MCF 10A (cell line): Measurements from ENCODE around the gene DNTT. TPM values are rescaled to one million over a fixed set of nuclear protein-coding genes. Genes with fewer than 3 reads are reported as not detected.

Experiments
- BruUV-seq: library from RNA; stranded (reverse); fragments of 400-500 nt; replicated peaks from 2 replicates; lab custom pipeline; 2021; lab: Mats Ljungman, UMichigan
- CTCF ChIA-PET: fragments of 300-600 bp; sonication (Branson Sonifier 250); formaldehyde crosslinking; extraction: SDS; loops from one replicate; lab custom pipeline; 2021; ENCODE audit warnings: antibody characterized with exemption, inconsistent platforms; lab: Yijun Ruan, JAX
- POLR2A ChIA-PET: fragments of 300-600, 350-650 bp; sonication (Branson Sonifier 250); formaldehyde crosslinking; extraction: SDS; loops from one replicate; lab custom pipeline; 2020; ENCODE audit warnings: antibody characterized with exemption, inconsistent platforms; lab: Yijun Ruan, JAX
- DNase-seq: peaks from one replicate; pipeline ENCODE4 v3.0.0-alpha.2; 2018; ENCODE audit not compliant: unreplicated experiment
- H3K27ac Mint-ChIP-seq: one replicate; pipeline ENCODE4 v1.8.0; 2022; ENCODE audit warnings: mild to moderate bottlenecking, low read depth, mixed read lengths; ENCODE audit not compliant: unreplicated experiment
- H3K27me3 Mint-ChIP-seq: one replicate; pipeline ENCODE4 v1.8.0; 2022; ENCODE audit warnings: mixed read lengths; ENCODE audit not compliant: insufficient read depth, unreplicated experiment
- H3K36me3 Mint-ChIP-seq: one replicate; pipeline ENCODE4 v1.8.0; 2022; ENCODE audit warnings: mild to moderate bottlenecking, moderate library complexity, mixed read lengths; ENCODE audit not compliant: insufficient read depth, unreplicated experiment
- H3K4me1 Mint-ChIP-seq: one replicate; pipeline ENCODE4 v1.8.0; 2022; ENCODE audit warnings: mixed read lengths; ENCODE audit not compliant: insufficient read depth, unreplicated experiment
- H3K4me3 Mint-ChIP-seq: one replicate; pipeline ENCODE4 v1.8.0; 2022; ENCODE audit warnings: mild to moderate bottlenecking, moderate library complexity, mixed read lengths; ENCODE audit not compliant: unreplicated experiment
- H3K9me3 Mint-ChIP-seq: one replicate; pipeline ENCODE4 v1.8.0; 2022; ENCODE audit warnings: mixed read lengths; ENCODE audit not compliant: unreplicated experiment
- CTCF ChIP-seq: fragments of 200-600 bp; IDR thresholded peaks from one replicate; pipeline ENCODE4 v1.8.0; 2022; ENCODE audit warnings: antibody characterized with exemption, mild to moderate bottlenecking; ENCODE audit not compliant: unreplicated experiment
- intact Hi-C: fragments of 100-400 bp; cut with micrococcal nuclease; formaldehyde crosslinking; loops from 2 replicates; pipeline ENCODE4 v1.14.1; 2022
- total RNA-seq: library from RNA; stranded (reverse); gene quantifications from 2 replicates; pipeline ENCODE4 v1.2.3, GENCODE V29; 2022

The DNTT gene
- total RNA-seq, 1 experiment from 2014 or later, result not detected

- no peak for TF ChIP-seq CTCF
- no peaks in the 10 kb centered on the region for H3K9me3 Mint-ChIP-seq
- ChIA-PET POLR2A (interaction anchor here (0.7 kb wide), 1 partner anchor 156 kb away, joined by 3 read pairs; no protein-coding TSS in a partner anchor), CTCF (interaction anchor here (0.6 to 1.2 kb wide), 4 partner anchors 14 to 713 kb away, joined by 3 to 4 read pairs (median 4); no protein-coding TSS in a partner anchor)
- H3K36me3 Mint-ChIP-seq, result no peaks in the 10 kb centered on the region
- no peak for DNase-seq
- no TSS peak for BruUV-seq
- peaks cover 50% of the 10 kb centered on the region for H3K27me3 Mint-ChIP-seq
- intact Hi-C loops, result no loop called here
- no peak overlapping the region for H3K4me3 Mint-ChIP-seq
- no peak overlapping the region for H3K27ac Mint-ChIP-seq
- no peaks in the 10 kb centered on the region for H3K4me1 Mint-ChIP-seq
Observed at GRCh38 chr10:96352582-96352981, 48.3 kb downstream of the DNTT start.

- TF ChIP-seq CTCF, result no peak
- ChIA-PET CTCF (interaction anchor here (0.6 to 1.4 kb wide), 7 partner anchors 8 to 762 kb away, joined by 3 to 4 read pairs (median 3); no protein-coding TSS in a partner anchor), POLR2A (no interaction called here)
- H3K27me3 Mint-ChIP-seq, result peaks cover 50% of the 10 kb centered on the region
- no peaks in the 10 kb centered on the region for H3K36me3 Mint-ChIP-seq
- no peak for DNase-seq
- no peak overlapping the region for H3K4me3 Mint-ChIP-seq
- BruUV-seq, result no TSS peak
- no peaks in the 10 kb centered on the region for H3K9me3 Mint-ChIP-seq
- no peaks in the 10 kb centered on the region for H3K4me1 Mint-ChIP-seq
- no peak overlapping the region for H3K27ac Mint-ChIP-seq
- intact Hi-C loops, result no loop called here
Observed at GRCh38 chr10:96357038-96357620, 52.9 kb downstream of the DNTT start.

DNA sequence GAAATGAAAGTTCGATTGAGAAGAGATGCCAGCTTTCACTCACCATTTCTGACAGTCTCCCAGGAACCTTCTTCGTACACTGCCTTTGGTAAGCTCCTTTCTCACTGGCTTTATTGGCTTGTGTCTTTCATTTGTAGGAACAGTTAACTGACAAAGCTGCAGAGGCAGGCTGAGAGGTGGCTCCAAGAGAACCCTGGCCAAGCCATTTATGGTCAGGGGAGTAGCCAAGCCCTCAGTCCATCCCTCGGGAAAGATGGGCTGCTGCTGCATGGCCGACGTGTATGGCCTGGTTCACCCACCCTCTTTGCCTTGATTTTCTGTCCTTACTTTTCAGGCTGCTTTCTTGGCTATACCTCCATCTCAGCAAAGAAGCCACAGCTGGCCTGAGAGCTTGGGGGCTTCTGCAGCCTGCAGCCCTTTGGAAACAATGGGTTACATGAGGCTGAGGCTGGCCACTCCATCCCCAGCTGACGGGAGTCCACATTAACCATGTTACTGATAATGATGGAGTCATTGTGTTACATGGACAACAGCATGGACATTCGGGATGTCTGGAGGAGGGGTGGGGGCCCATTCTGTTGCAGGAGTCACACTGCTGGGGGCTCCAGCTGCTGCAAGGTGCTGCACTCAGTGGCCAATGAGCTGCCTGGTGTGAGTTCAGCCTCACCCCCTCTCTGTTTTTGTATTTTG lies 54.8 kb downstream of the DNTT start, which contains the start of gene OPALIN:
Gene OPALIN, minus strand, starts transcription at position 152 of the 690 bp plus-strand sequence. Its CDS starts 106 bp downstream, at position 46.
- POLR2A ChIA-PET, result interaction anchor here (0.7 kb wide), 1 partner anchor 135 kb away, joined by 3 read pairs; no protein-coding TSS in a partner anchor
- intact Hi-C loops, result no loop called here

More for the DNA sequence above, 54.8 kb downstream of the DNTT start, which contains the start of gene OPALIN:
- Mint-ChIP-seq H3K27me3 (peaks cover 31% of the 10 kb centered on the region), H3K9me3 (no peaks in the 10 kb centered on the region), H3K4me3 (no peak within 1 kb of the TSS), H3K27ac (no peak within 1 kb of the TSS), H3K4me1 (no peaks in the 10 kb centered on the region), H3K36me3 (no peaks in the 10 kb centered on the region)
- CTCF ChIA-PET, result interaction anchor here (0.6 to 1.9 kb wide), 7 partner anchors 8 to 179 kb away, joined by 3 to 8 read pairs (median 3); no protein-coding TSS in a partner anchor
- DNase-seq, result no peak
- no peak for TF ChIP-seq CTCF
- no TSS peak for BruUV-seq
